Spinal cord (tissue), 10 donors: ENCODE results near the gene TSPAN7. TPM values are rescaled to one million over a fixed set of nuclear protein-coding genes. Genes with fewer than 3 reads are reported as not detected.
A peak's percentile ranks its signal among the peaks of the same experiment; 100 is the strongest.

Experiments used
- DNase-seq, 6 donors: peaks; one replicate each; pipeline versions ENCODE4 v3.0.0 to v3.0.0-alpha.2; 2013 to 2015; ENCODE audit warnings: low spot score in 6 of 6, low read depth in 4 of 6
- H3K27ac ChIP-seq: one replicate; pipeline ENCODE4 v1.5.1; 2013; ENCODE audit warnings: low read depth, low read length, control low read depth
- H3K27me3 ChIP-seq: one replicate; pipeline ENCODE4 v1.6.1; 2013; ENCODE audit warnings: low read length; ENCODE audit not compliant: control insufficient read depth, insufficient read depth
- H3K36me3 ChIP-seq: one replicate; pipeline ENCODE4 v1.6.1; 2013; ENCODE audit warnings: low read length; ENCODE audit not compliant: control insufficient read depth, insufficient read depth
- H3K4me1 ChIP-seq: one replicate; pipeline ENCODE4 v1.6.1; 2013; ENCODE audit warnings: low read length; ENCODE audit not compliant: control insufficient read depth, insufficient read depth
- H3K4me3 ChIP-seq: one replicate; pipeline ENCODE4 v1.5.1; 2013; ENCODE audit warnings: low read depth, low read length, control low read depth
- H3K9me3 ChIP-seq: one replicate; pipeline ENCODE4 v1.6.1; 2013; ENCODE audit warnings: low read length; ENCODE audit not compliant: control insufficient read depth, insufficient read depth
- WGBS: methylation state at CpG from one replicate; pipeline ENCODE4 v1.1.5; 2013; ENCODE audit warnings: missing lambda C conversion rate; ENCODE audit not compliant: insufficient coverage; 5-methylcytosine and 5-hydroxymethylcytosine counted together
- polyA plus RNA-seq, 2 donors: library from polyadenylated mRNA; unstranded; fragments of 120-200 nt; gene quantifications; one replicate each; pipeline ENCODE4 v1.2.1, GENCODE V29; 2013; ENCODE audit not compliant: insufficient read length in 2 of 2
- total RNA-seq, 2 donors: library from RNA; depleted of rRNA in 1 of 2; stranded (reverse); fragments of 120-200 nt in 1 of 2; fragments of >200 nt in 1 of 2; gene quantifications; one replicate each; pipeline versions ENCODE4 v1.2.3 to v1.2.4, GENCODE V29; 2013 to 2014
- donor health status: healthy.

Gene TSPAN7
- total and polyA plus RNA-seq, 4 donors = 177 to 601 (median 366) TPM

DNA sequence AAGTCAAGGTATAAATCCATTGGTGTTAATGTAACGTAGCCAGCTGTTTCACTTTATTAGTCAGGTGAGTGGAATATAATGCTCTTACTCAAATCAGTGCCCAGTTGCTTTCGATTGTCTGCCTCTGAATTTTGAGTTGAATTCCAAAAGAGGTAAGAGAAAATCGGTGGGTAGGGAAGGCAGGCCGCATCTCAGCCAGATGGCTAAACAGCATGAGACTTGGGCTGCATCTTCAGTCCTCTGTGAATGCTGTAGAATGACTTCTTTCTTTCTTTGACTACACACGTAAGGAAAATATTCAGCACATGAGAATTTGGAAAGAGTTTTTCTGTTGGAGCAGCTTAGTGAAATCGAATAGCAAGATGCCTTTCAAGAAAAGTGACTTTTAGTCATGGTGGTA, 49.5 kb downstream of the TSPAN7 start:
- peaks cover 7% of the 10 kb centered on the region for H3K27me3 ChIP-seq
- DNase-seq = peak in 2 of 6 donors; percentile 24 to 25
- peaks cover 3% of the 10 kb centered on the region for H3K4me1 ChIP-seq
- H3K9me3 ChIP-seq = no peaks in the 10 kb centered on the region
- no peak overlapping the region for H3K27ac ChIP-seq
- no peaks in the 10 kb centered on the region for H3K36me3 ChIP-seq
- no peak overlapping the region for H3K4me3 ChIP-seq
- WGBS = 57% methylated on average over 5 of the region's 6 CpGs

DNA sequence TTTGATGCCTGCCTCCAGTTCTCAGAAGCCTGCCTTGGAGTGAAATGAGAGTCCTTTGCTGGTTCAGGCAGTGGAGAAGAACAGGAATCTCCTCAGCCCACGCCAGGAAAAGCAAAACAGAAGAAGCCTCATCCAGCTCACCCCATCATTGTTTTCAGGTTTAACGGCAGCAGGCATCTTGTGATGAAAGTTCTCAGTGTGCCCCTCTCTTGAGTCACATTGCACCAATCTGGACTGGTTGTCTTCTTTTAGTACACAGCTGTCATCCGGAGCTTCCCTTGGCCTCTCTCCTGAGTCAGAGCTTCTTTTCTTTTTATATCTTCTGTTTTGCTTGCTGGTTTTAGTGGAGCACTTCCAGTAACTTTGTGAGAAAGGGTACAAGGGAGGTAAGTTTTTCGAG, 50.9 kb downstream of the TSPAN7 start:
- no peaks in the 10 kb centered on the region for H3K9me3 ChIP-seq
- 51% methylated on average over 2 of the region's 4 CpGs for WGBS
- H3K4me1 ChIP-seq = peaks cover 3% of the 10 kb centered on the region
- peaks cover 9% of the 10 kb centered on the region for H3K27me3 ChIP-seq
- peak overlapping the region; percentile 21 for H3K27ac ChIP-seq
- DNase-seq = no peak
- no peaks in the 10 kb centered on the region for H3K36me3 ChIP-seq
- H3K4me3 ChIP-seq = no peak overlapping the region

- no peak for DNase-seq
- no peaks in the 10 kb centered on the region for H3K36me3 ChIP-seq
- WGBS = 28% methylated on average over 2 of the region's 2 CpGs
- no peaks in the 10 kb centered on the region for H3K9me3 ChIP-seq
- peaks cover 9% of the 10 kb centered on the region for H3K27me3 ChIP-seq
- peaks cover 3% of the 10 kb centered on the region for H3K4me1 ChIP-seq
- no peak overlapping the region for H3K4me3 ChIP-seq
- no peak overlapping the region for H3K27ac ChIP-seq
These were observed 53.1 kb downstream of the TSPAN7 start for GRCh38 chrX:38614485-38614884.

GRCh38 chrX:38616904-38617303, 55.6 kb downstream of the TSPAN7 start:
- H3K27ac ChIP-seq = no peak overlapping the region

DNA sequence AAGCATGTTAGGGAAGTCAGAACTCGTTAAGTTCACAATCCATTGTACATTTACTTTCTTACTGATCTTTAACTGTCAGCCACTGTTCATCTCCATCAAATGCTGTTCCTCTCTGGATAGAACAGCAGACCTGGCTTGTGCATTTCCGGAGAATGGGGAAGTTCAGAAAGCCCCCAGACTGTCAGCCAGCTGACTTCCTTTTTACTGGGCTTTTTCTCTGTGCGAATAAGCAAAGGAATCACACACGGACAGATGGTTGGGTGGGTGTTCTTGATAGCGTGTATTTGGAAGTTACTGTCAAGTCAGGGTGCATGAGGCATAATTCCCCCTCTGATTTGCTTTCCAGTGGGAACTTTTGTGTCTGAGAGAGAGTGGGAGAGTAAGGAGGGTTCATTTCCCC, 56.8 kb downstream of the TSPAN7 start:
- Histone ChIP-seq H3K27me3 (peaks cover 7% of the 10 kb centered on the region), H3K27ac (no peak overlapping the region)
- DNase-seq = peak in 1 of 6 donors; percentile 42

More at GRCh38 chrX:38616904-38617303, 55.6 kb downstream of the TSPAN7 start:
- peaks cover 3% of the 10 kb centered on the region for H3K4me1 ChIP-seq
- H3K9me3 ChIP-seq = no peaks in the 10 kb centered on the region
- no peaks in the 10 kb centered on the region for H3K36me3 ChIP-seq
- WGBS = 39% methylated on average over 4 of the region's 6 CpGs
- no peak overlapping the region for H3K4me3 ChIP-seq
- DNase-seq = peak in 2 of 6 donors; percentile 6 to 26
- peaks cover 9% of the 10 kb centered on the region for H3K27me3 ChIP-seq

DNA sequence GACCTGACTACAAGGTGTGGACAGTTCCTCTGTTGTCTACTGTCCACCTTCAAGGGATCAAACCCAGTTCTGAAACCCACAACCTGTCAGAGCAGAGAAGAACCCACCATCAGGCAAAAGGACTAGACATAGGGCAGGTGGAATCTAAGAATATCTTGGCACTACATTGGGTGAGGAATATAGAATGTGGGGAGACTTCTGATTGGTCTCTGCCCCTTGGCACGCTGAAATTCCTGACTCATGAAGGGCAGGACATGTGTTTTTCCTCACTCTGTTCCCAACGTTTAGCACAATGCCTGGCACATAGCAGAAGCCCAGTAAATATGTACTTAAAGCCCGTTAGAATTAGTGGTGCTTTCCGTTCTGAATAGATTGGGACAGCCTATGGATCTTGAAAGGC, 59.3 kb downstream of the TSPAN7 start:
- DNase-seq = no peak
- Histone ChIP-seq H3K9me3 (no peaks in the 10 kb centered on the region), H3K4me3 (no peak overlapping the region), H3K36me3 (no peaks in the 10 kb centered on the region), H3K4me1 (no peaks in the 10 kb centered on the region), H3K27ac (no peak overlapping the region), H3K27me3 (peaks cover 4% of the 10 kb centered on the region)
- 53% methylated on average over 2 of the region's 4 CpGs for WGBS

More for the DNA sequence above, 56.8 kb downstream of the TSPAN7 start:
- 66% methylated on average over 3 of the region's 5 CpGs for WGBS
- Histone ChIP-seq H3K36me3 (no peaks in the 10 kb centered on the region), H3K9me3 (no peaks in the 10 kb centered on the region), H3K4me1 (peaks cover 3% of the 10 kb centered on the region), H3K4me3 (no peak overlapping the region)

GRCh38 chrX:38626296-38626695, 65.0 kb downstream of the TSPAN7 start:
- no peaks in the 10 kb centered on the region for H3K36me3 ChIP-seq
- no peaks in the 10 kb centered on the region for H3K9me3 ChIP-seq
- peaks cover 2% of the 10 kb centered on the region for H3K27me3 ChIP-seq
- H3K4me1 ChIP-seq = no peaks in the 10 kb centered on the region
- H3K4me3 ChIP-seq = no peak overlapping the region
- no peak for DNase-seq
- no peak overlapping the region for H3K27ac ChIP-seq
- 69% methylated on average over 3 of the region's 4 CpGs for WGBS

DNA sequence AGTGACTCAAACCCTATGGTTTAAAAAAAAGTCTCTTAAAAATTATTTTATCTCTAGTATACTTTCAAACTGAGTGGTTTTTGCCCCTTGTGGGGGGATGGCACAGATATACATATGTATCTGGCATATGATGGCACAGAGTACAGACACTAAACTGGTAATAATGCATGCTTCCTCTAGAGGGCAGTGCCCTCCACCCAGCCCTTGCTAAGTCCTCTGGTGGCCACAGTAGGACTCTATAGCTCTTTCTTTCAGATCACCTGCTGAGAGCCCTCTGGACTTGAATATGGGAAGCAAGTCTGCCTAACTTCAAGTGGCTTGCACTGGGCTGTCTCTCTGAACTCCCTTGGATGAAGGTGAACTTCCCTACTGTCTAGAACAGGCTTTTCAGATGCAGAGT, 66.3 kb downstream of the TSPAN7 start:
- Histone ChIP-seq H3K27ac (no peak overlapping the region), H3K4me1 (no peaks in the 10 kb centered on the region), H3K36me3 (no peaks in the 10 kb centered on the region), H3K4me3 (no peak overlapping the region), H3K27me3 (no peaks in the 10 kb centered on the region), H3K9me3 (no peaks in the 10 kb centered on the region)
- no peak for DNase-seq

DNA sequence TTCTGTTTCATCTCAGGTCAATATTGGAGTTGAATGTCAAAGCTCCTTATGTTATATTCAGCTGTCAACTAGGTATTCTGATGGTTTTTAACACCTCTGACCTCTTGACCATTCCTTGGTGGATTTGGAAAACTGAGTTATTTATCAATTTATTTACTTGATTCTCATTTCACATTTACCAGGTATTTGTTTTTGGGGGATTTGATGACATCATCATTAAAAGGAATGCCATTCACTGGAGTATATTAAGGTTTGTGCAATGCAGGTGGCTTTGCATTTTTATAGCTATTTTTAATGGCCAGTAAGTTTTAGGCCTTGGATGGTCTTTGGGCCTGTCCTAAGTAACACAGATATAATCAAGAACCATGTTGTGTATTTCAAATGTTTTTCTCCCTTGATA, 67.2 kb downstream of the TSPAN7 start:
- H3K4me3 ChIP-seq = no peak overlapping the region
- no peak for DNase-seq
- no peaks in the 10 kb centered on the region for H3K27me3 ChIP-seq

DNA sequence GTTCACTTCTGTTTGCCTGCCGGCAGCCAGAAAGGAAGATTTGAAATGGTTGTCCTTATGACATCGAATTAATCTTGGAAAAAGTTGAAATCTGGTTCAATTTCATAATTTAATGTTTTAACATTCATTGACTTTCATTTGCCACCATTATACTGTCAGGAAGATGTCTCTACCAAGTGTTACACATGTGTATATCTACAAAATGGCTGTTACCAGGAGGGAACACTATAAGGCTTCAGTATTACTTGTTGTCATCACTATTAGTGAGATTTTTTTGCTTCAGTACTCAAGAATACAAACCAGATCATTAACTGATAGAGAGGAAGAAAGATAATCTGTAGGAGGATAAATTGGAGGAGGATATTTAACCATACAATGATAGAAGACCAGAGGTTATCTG, 71.2 kb downstream of the TSPAN7 start:
- no peaks in the 10 kb centered on the region for H3K27me3 ChIP-seq
- H3K4me3 ChIP-seq = no peak overlapping the region
- H3K4me1 ChIP-seq = peaks cover 4% of the 10 kb centered on the region
- DNase-seq = no peak
- no peak overlapping the region for H3K27ac ChIP-seq
- no CpG with 5 or more reads among the region's 2 CpGs for WGBS
- H3K9me3 ChIP-seq = peaks cover 2% of the 10 kb centered on the region
- H3K36me3 ChIP-seq = no peaks in the 10 kb centered on the region

More for the DNA sequence above, 67.2 kb downstream of the TSPAN7 start:
- Histone ChIP-seq H3K36me3 (no peaks in the 10 kb centered on the region), H3K27ac (no peak overlapping the region), H3K9me3 (no peaks in the 10 kb centered on the region), H3K4me1 (no peaks in the 10 kb centered on the region)
